ENCODE measurements around the gene MRM3.
"Not testable (repeated sequence)": the region's sequence is repeated elsewhere in the genome, so short reads cannot be mapped to it uniquely, and the experiment has no call there.

The MRM3 gene

DNA sequence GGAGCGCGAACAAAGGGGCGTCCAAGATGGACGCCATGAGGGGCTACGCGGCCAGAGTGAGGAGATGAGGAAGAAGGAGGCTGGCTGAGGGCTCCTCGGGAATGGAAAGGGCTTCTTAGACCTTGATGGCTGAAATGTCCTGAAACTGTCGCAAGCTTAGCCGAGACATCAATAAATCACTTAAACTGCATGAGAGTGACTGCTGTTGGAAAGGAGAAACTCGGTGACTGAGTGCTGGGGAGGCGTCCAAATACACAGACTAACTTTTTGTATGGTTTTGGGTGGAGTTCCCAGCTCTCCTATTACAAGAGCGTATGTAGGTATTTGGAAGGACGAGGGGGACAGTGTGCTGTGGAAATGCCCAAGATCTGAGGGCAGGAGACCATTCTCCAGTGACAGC lies 28.7 kb upstream of the MRM3 start:
- TF ChIP-seq, protein P1, sequence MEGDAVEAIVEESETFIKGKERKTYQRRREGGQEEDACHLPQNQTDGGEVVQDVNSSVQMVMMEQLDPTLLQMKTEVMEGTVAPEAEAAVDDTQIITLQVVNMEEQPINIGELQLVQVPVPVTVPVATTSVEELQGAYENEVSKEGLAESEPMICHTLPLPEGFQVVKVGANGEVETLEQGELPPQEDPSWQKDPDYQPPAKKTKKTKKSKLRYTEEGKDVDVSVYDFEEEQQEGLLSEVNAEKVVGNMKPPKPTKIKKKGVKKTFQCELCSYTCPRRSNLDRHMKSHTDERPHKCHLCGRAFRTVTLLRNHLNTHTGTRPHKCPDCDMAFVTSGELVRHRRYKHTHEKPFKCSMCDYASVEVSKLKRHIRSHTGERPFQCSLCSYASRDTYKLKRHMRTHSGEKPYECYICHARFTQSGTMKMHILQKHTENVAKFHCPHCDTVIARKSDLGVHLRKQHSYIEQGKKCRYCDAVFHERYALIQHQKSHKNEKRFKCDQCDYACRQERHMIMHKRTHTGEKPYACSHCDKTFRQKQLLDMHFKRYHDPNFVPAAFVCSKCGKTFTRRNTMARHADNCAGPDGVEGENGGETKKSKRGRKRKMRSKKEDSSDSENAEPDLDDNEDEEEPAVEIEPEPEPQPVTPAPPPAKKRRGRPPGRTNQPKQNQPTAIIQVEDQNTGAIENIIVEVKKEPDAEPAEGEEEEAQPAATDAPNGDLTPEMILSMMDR (IDR thresholded peaks at IDR 0.05; ENCODE audit: poor library complexity, severe bottlenecking) = no peak
- no peaks in the 10 kb centered on the region for H3K27me3 ChIP-seq (ENCODE audit: insufficient read depth, poor library complexity, severe bottlenecking)

GRCh38 chr17:755319-755961 lies 26.7 kb upstream of the MRM3 start:
- not testable (repeated sequence) for H3K4me1 ChIP-seq (ENCODE audit: insufficient read depth, poor library complexity, severe bottlenecking); H3K27me3 ChIP-seq (ENCODE audit: insufficient read depth, poor library complexity, severe bottlenecking); H3K4me3 ChIP-seq (ENCODE audit: severe bottlenecking); ATAC-seq (ENCODE audit: low read depth); H3K9me3 ChIP-seq (ENCODE audit: severe bottlenecking); DNase-seq (ENCODE audit: low spot score)
- Histone ChIP-seq H3K27ac (ENCODE audit: poor library complexity, severe bottlenecking) (peak overlapping the region; percentile 27), H3K36me3 (ENCODE audit: low read depth) (peaks cover 35% of the 10 kb centered on the region)

More for the DNA sequence above, 28.7 kb upstream of the MRM3 start:
- Histone ChIP-seq H3K4me3 (ENCODE audit: severe bottlenecking) (no peak overlapping the region), H3K9me3 (ENCODE audit: severe bottlenecking) (no peaks in the 10 kb centered on the region), H3K4me1 (ENCODE audit: insufficient read depth, poor library complexity, severe bottlenecking) (peaks cover 9% of the 10 kb centered on the region), H3K36me3 (ENCODE audit: low read depth) (peaks cover 22% of the 10 kb centered on the region), H3K27ac (ENCODE audit: poor library complexity, severe bottlenecking) (no peak overlapping the region)
- ATAC-seq (ENCODE audit: low read depth) (no peak), DNase-seq (ENCODE audit: low spot score) (no peak)

DNA sequence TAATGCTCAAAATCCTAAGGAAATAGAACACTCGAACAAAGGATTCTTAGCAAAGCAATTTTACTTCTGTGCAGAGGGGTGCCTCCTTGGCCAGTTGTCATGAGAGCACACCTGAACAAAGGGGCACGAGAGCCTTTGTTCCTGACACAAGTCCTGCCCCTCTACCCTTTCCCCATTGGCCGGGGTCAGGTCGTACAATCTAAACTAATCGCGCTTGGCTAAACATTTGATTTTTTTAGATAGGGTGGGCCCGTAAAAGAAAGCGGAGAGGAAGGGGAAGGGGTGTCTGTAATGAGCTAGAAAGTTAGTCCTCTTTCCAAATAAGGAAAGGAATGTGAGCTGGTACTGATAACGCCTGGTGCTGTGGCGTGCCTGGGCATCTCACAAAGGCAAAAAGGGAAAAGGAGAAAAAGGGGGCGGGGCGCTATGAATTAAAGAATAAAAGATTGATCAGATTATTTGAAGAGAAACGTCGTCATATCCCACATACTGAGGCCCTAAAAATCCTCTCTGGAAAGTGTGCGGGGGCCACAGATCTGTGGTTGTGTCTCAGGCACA lies 26.1 kb upstream of the MRM3 start:
- not testable (repeated sequence) for ATAC-seq (ENCODE audit: low read depth); H3K4me3 ChIP-seq (ENCODE audit: severe bottlenecking); H3K4me1 ChIP-seq (ENCODE audit: insufficient read depth, poor library complexity, severe bottlenecking); H3K27me3 ChIP-seq (ENCODE audit: insufficient read depth, poor library complexity, severe bottlenecking); DNase-seq (ENCODE audit: low spot score); H3K9me3 ChIP-seq (ENCODE audit: severe bottlenecking)
- H3K27ac ChIP-seq (ENCODE audit: poor library complexity, severe bottlenecking) = peak overlapping the region; percentile 27
- peaks cover 41% of the 10 kb centered on the region for H3K36me3 ChIP-seq (ENCODE audit: low read depth)

- Histone ChIP-seq H3K9me3 (ENCODE audit: severe bottlenecking) (no peaks in the 10 kb centered on the region), H3K4me3 (ENCODE audit: severe bottlenecking) (no peak overlapping the region), H3K27me3 (ENCODE audit: insufficient read depth, poor library complexity, severe bottlenecking) (no peaks in the 10 kb centered on the region), H3K4me1 (ENCODE audit: insufficient read depth, poor library complexity, severe bottlenecking) (peaks cover 4% of the 10 kb centered on the region), H3K27ac (ENCODE audit: poor library complexity, severe bottlenecking) (no peak overlapping the region), H3K36me3 (ENCODE audit: low read depth) (peaks cover 76% of the 10 kb centered on the region)
- TF ChIP-seq, protein P1 (IDR thresholded peaks at IDR 0.05; ENCODE audit: poor library complexity, severe bottlenecking) = no peak
- no peak for ATAC-seq (ENCODE audit: low read depth)
- no peak for DNase-seq (ENCODE audit: low spot score)
Observed at GRCh38 chr17:759964-760363, 22.2 kb upstream of the MRM3 start.

GRCh38 chr17:760371-760770 lies 21.8 kb upstream of the MRM3 start:
- no peaks in the 10 kb centered on the region for H3K9me3 ChIP-seq (ENCODE audit: severe bottlenecking)
- H3K27ac ChIP-seq (ENCODE audit: poor library complexity, severe bottlenecking) = no peak overlapping the region
- no peak for DNase-seq (ENCODE audit: low spot score)
- peaks cover 4% of the 10 kb centered on the region for H3K4me1 ChIP-seq (ENCODE audit: insufficient read depth, poor library complexity, severe bottlenecking)
- peaks cover 79% of the 10 kb centered on the region for H3K36me3 ChIP-seq (ENCODE audit: low read depth)
- H3K4me3 ChIP-seq (ENCODE audit: severe bottlenecking) = no peak overlapping the region
- no peak for ATAC-seq (ENCODE audit: low read depth)
- TF ChIP-seq, protein P1 (IDR thresholded peaks at IDR 0.05; ENCODE audit: poor library complexity, severe bottlenecking) = no peak
- no peaks in the 10 kb centered on the region for H3K27me3 ChIP-seq (ENCODE audit: insufficient read depth, poor library complexity, severe bottlenecking)

GRCh38 chr17:767076-767475 lies 15.1 kb upstream of the MRM3 start:
- TF ChIP-seq, protein P1 (IDR thresholded peaks at IDR 0.05; ENCODE audit: poor library complexity, severe bottlenecking) = no peak
- DNase-seq (ENCODE audit: low spot score) = no peak
- Histone ChIP-seq H3K4me1 (ENCODE audit: insufficient read depth, poor library complexity, severe bottlenecking) (no peaks in the 10 kb centered on the region), H3K4me3 (ENCODE audit: severe bottlenecking) (no peak overlapping the region), H3K36me3 (ENCODE audit: low read depth) (peaks cover 60% of the 10 kb centered on the region), H3K9me3 (ENCODE audit: severe bottlenecking) (no peaks in the 10 kb centered on the region), H3K27ac (ENCODE audit: poor library complexity, severe bottlenecking) (no peak overlapping the region), H3K27me3 (ENCODE audit: insufficient read depth, poor library complexity, severe bottlenecking) (no peaks in the 10 kb centered on the region)
- ATAC-seq (ENCODE audit: low read depth) = no peak
